Neural cell (in vitro differentiated cells): ENCODE measurements around the gene NEDD4L. TPM values are rescaled to one million over a fixed set of nuclear protein-coding genes. Genes with fewer than 3 reads are reported as not detected.

Source experiments
- H2AFZ ChIP-seq: fragments of 200-600, 300-800 bp; sonication (generic), shearing (Covaris generic); 2 replicates; pipeline ENCODE4 v1.6.0; 2014; ENCODE audit warnings: low read depth, mild to moderate bottlenecking, antibody characterized with exemption, low read length, moderate library complexity
- H3F3A ChIP-seq: fragments of 200-600 bp; shearing (Covaris generic); 2 replicates; pipeline ENCODE4 v1.6.1; 2016; ENCODE audit warnings: mild to moderate bottlenecking, moderate library complexity, mixed read lengths, antibody characterized with exemption, low read length; ENCODE audit not compliant: insufficient read depth, poor library complexity, severe bottlenecking
- H3K27ac ChIP-seq: fragments of 200-600, 300-800 bp; sonication (generic), shearing (Covaris generic); 2 replicates; pipeline ENCODE4 v1.5.1; 2014; ENCODE audit warnings: mild to moderate bottlenecking, low read length, moderate library complexity
- H3K27me3 ChIP-seq: fragments of 300-800, 200-600 bp; sonication (generic), shearing (Covaris generic); 2 replicates; pipeline ENCODE4 v1.6.0; 2014; ENCODE audit warnings: mild to moderate bottlenecking, low read depth, low read length, moderate library complexity; ENCODE audit not compliant: insufficient read depth
- H3K36me3 ChIP-seq: fragments of 300-800, 200-600 bp; sonication (generic), shearing (Covaris generic); 2 replicates; pipeline ENCODE4 v1.5.1; 2014; ENCODE audit warnings: mild to moderate bottlenecking, antibody characterized with exemption, low read length, moderate library complexity; ENCODE audit not compliant: insufficient read depth
- H3K4me2 ChIP-seq: fragments of 300-800, 200-600 bp; sonication (generic), shearing (Covaris generic); 2 replicates; pipeline ENCODE4 v1.6.0; 2014; ENCODE audit warnings: mild to moderate bottlenecking, low read length
- H3K4me3 ChIP-seq: fragments of 300-800, 200-600 bp; sonication (generic), shearing (Covaris generic); 2 replicates; pipeline ENCODE4 v1.5.1; 2014; ENCODE audit warnings: mild to moderate bottlenecking, low read length, moderate library complexity
- H3K79me2 ChIP-seq: fragments of 200-600 bp; shearing (Covaris generic); replicated peaks from 2 replicates; pipeline ENCODE4 v1.6.0; 2014; ENCODE audit warnings: mild to moderate bottlenecking, low read length, moderate library complexity; ENCODE audit not compliant: insufficient read depth
- H3K9ac ChIP-seq: fragments of 300-800, 200-600 bp; sonication (generic), shearing (Covaris generic); 2 replicates; pipeline ENCODE4 v1.6.1; 2016; ENCODE audit warnings: mild to moderate bottlenecking, low read length, mixed read lengths
- H3K9me2 ChIP-seq: fragments of 200-600 bp; shearing (Covaris generic); 2 replicates; pipeline ENCODE4 v1.6.1; 2016; ENCODE audit warnings: mild to moderate bottlenecking, low read length, mixed read lengths; ENCODE audit not compliant: insufficient read depth
- H3K9me3 ChIP-seq: fragments of 200-600, 300-800 bp; sonication (generic), shearing (Covaris generic); 2 replicates; pipeline ENCODE4 v1.6.1; 2016; ENCODE audit warnings: mild to moderate bottlenecking, mixed run types, low read length, moderate library complexity, mixed read lengths
- H4K20me1 ChIP-seq: fragments of 200-600 bp; shearing (Covaris generic); 2 replicates; pipeline ENCODE4 v1.6.1; 2016; ENCODE audit warnings: mild to moderate bottlenecking, mixed run types; ENCODE audit not compliant: insufficient read depth
- CTCF ChIP-seq: fragments of 450-650 bp; IDR thresholded peaks from 2 replicates; pipeline ENCODE4 v1.5.1; 2014; ENCODE audit warnings: antibody characterized with exemption, mild to moderate bottlenecking, moderate library complexity; ENCODE audit not compliant: poor library complexity, severe bottlenecking
- EP300 ChIP-seq: fragments of 450-650 bp; conservative IDR thresholded peaks from 2 replicates; pipeline ENCODE4 v1.6.1; 2014; ENCODE audit warnings: antibody characterized with exemption, mild to moderate bottlenecking, moderate library complexity; ENCODE audit not compliant: poor library complexity, severe bottlenecking
- EZH2 ChIP-seq: fragments of 200-600, 300-800 bp; shearing (Covaris generic), sonication (generic); IDR thresholded peaks from 2 replicates; pipeline ENCODE4 v1.6.1; 2014; ENCODE audit warnings: antibody characterized with exemption, low read length, borderline replicate concordance, mild to moderate bottlenecking; ENCODE audit not compliant: insufficient read depth, poor library complexity, severe bottlenecking
- MXI1 ChIP-seq: fragments of 450-650 bp; conservative IDR thresholded peaks from 2 replicates; pipeline ENCODE4 v1.6.1; 2014; ENCODE audit warnings: antibody characterized with exemption, mild to moderate bottlenecking; ENCODE audit not compliant: poor library complexity, severe bottlenecking
- POLR2AphosphoS5 ChIP-seq: IDR thresholded peaks from 2 replicates; pipeline ENCODE4 v1.6.1; 2012
- RAD21 ChIP-seq: fragments of 450-650 bp; conservative IDR thresholded peaks from 2 replicates; pipeline ENCODE4 v1.6.1; 2014; ENCODE audit warnings: antibody characterized with exemption, mild to moderate bottlenecking, moderate library complexity
- REST ChIP-seq: IDR thresholded peaks from 2 replicates; pipeline ENCODE4 v1.6.1; 2012; ENCODE audit warnings: borderline replicate concordance
- SMC3 ChIP-seq: fragments of 450-650 bp; conservative IDR thresholded peaks from 2 replicates; pipeline ENCODE4 v1.6.1; 2014; ENCODE audit warnings: antibody characterized with exemption, mild to moderate bottlenecking, moderate library complexity; ENCODE audit not compliant: poor library complexity
- TAF1 ChIP-seq: IDR thresholded peaks from 2 replicates; pipeline ENCODE4 v1.6.1; 2012; ENCODE audit warnings: low read depth
- polyA plus RNA-seq: library from polyadenylated mRNA; depleted of rRNA; stranded (reverse); fragments of >200 nt; gene quantifications from 2 replicates; pipeline ENCODE4 v1.2.3, GENCODE V29; 2014

The NEDD4L gene
- polyA plus RNA-seq, 1 donor from 2014 or later, result 97.9 TPM

GRCh38 chr18:58299936-58300335 lies 255.9 kb downstream of the NEDD4L start:
- Histone ChIP-seq H3K9me2 (no peaks in the 10 kb centered on the region), H2AFZ (no peak overlapping the region), H3K36me3 (no peaks in the 10 kb centered on the region), H3K27me3 (no peaks in the 10 kb centered on the region), H3F3A (no peaks in the 10 kb centered on the region), H3K27ac (no peak overlapping the region), H3K4me2 (no peak overlapping the region), H3K9ac (no peak overlapping the region), H4K20me1 (peaks cover 12% of the 10 kb centered on the region), H3K4me3 (no peak overlapping the region), H3K79me2 (peaks cover 16% of the 10 kb centered on the region), H3K9me3 (no peaks in the 10 kb centered on the region)
- TF ChIP-seq SMC3 (no peak), EZH2 (no peak), MXI1 (no peak), TAF1 (no peak), POLR2AphosphoS5 (no peak), CTCF (no peak), REST (no peak), EP300 (no peak), RAD21 (no peak)

GRCh38 chr18:58300867-58301266 lies 256.8 kb downstream of the NEDD4L start:
- Histone ChIP-seq H3K9me2 (no peaks in the 10 kb centered on the region), H3K27ac (no peak overlapping the region), H3K4me3 (no peak overlapping the region), H3K9ac (no peak overlapping the region), H3K36me3 (no peaks in the 10 kb centered on the region), H4K20me1 (peaks cover 8% of the 10 kb centered on the region), H3K9me3 (no peaks in the 10 kb centered on the region), H3F3A (no peaks in the 10 kb centered on the region), H2AFZ (no peak overlapping the region), H3K79me2 (peaks cover 17% of the 10 kb centered on the region), H3K4me2 (no peak overlapping the region), H3K27me3 (no peaks in the 10 kb centered on the region)
- TF ChIP-seq EZH2, result no peak
- no peak for TF ChIP-seq POLR2AphosphoS5
- no peak for TF ChIP-seq EP300
- TF ChIP-seq CTCF, result no peak
- TF ChIP-seq REST, result no peak
- no peak for TF ChIP-seq RAD21
- TF ChIP-seq TAF1, result no peak
- TF ChIP-seq SMC3, result no peak
- no peak for TF ChIP-seq MXI1
